Measurements from ENCODE around the gene PSRC1.

PSRC1 gene

DNA sequence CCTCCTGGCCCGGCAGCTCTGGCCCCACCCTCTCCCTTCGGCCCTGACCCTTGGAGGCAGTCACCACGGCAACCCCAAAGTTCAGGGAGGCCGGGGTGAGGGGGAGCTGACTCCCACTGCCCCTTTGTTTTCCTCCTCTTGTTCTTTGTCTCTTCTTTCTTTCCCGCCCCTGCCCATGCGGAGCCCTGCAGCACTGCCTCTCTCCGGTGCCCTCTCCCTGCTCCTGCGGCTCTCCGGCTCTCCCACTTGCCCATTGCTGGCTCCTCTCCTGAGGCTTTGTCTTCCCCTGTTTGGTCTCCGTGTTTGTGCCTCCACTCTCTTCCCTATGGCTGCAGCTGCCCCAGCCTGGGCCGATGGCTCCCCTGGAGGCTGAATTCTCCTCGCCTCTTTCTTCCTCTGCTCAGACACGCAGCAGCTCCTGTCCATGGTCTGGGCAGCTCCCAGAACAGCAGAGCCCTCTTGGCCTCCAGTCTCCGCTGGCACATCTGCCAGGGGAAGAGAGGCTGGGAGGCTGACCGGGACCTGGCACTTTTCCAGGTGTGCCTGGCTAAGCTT is 27.8 kb downstream of the PSRC1 start:
- no peak for TF ChIP-seq CTCF (IDR thresholded peaks at IDR 0.05; ENCODE audit: insufficient read depth, low read length, poor library complexity, severe bottlenecking)
- TF ChIP-seq EZH2phosphoT487 (conservative IDR thresholded peaks at IDR 0.05; ENCODE audit: low read length): no peak
- no peak overlapping the region for H3K4me2 ChIP-seq (ENCODE audit: low read depth, low read length, poor library complexity, severe bottlenecking)
- no peaks in the 10 kb centered on the region for H3K36me3 ChIP-seq (ENCODE audit: low read length)
- H4K20me1 ChIP-seq (ENCODE audit: low read depth, low read length): no peaks in the 10 kb centered on the region
- no peaks in the 10 kb centered on the region for H3K27me3 ChIP-seq (ENCODE audit: low read length)
- H3F3A ChIP-seq (ENCODE audit: insufficient read depth): no peaks in the 10 kb centered on the region
- no peak overlapping the region for H3K4me3 ChIP-seq (ENCODE audit: insufficient read depth, low read length, poor library complexity, severe bottlenecking)
- no peak overlapping the region for H3K27ac ChIP-seq (ENCODE audit: low read depth, low read length)
- no peaks in the 10 kb centered on the region for H3K79me2 ChIP-seq (ENCODE audit: insufficient read depth, low read length)
- no peak overlapping the region for H2AFZ ChIP-seq (ENCODE audit: low read depth, low read length, severe bottlenecking)
- H3K9ac ChIP-seq (ENCODE audit: low read length): no peak overlapping the region
- H3K9me3 ChIP-seq (ENCODE audit: insufficient read depth, low read length): no peaks in the 10 kb centered on the region
- no peaks in the 10 kb centered on the region for H3K9me2 ChIP-seq (replicated peaks; ENCODE audit: insufficient read depth, low read length)

- Histone ChIP-seq H3K9me3 (ENCODE audit: insufficient read depth, low read length) (no peaks in the 10 kb centered on the region), H4K20me1 (ENCODE audit: low read depth, low read length) (no peaks in the 10 kb centered on the region), H3K9me2 (replicated peaks; ENCODE audit: insufficient read depth, low read length) (no peaks in the 10 kb centered on the region), H3K27ac (ENCODE audit: low read depth, low read length) (no peak overlapping the region), H3F3A (ENCODE audit: insufficient read depth) (no peaks in the 10 kb centered on the region), H3K9ac (ENCODE audit: low read length) (no peak overlapping the region), H3K4me3 (ENCODE audit: insufficient read depth, low read length, poor library complexity, severe bottlenecking) (no peak overlapping the region), H3K79me2 (ENCODE audit: insufficient read depth, low read length) (no peaks in the 10 kb centered on the region), H3K36me3 (ENCODE audit: low read length) (no peaks in the 10 kb centered on the region), H2AFZ (ENCODE audit: low read depth, low read length, severe bottlenecking) (no peak overlapping the region), H3K27me3 (ENCODE audit: low read length) (no peaks in the 10 kb centered on the region), H3K4me2 (ENCODE audit: low read depth, low read length, poor library complexity, severe bottlenecking) (no peak overlapping the region)
- no peak for TF ChIP-seq EZH2phosphoT487 (conservative IDR thresholded peaks at IDR 0.05; ENCODE audit: low read length)
- TF ChIP-seq CTCF (IDR thresholded peaks at IDR 0.05; ENCODE audit: insufficient read depth, low read length, poor library complexity, severe bottlenecking): no peak
These were observed 28.3 kb downstream of the PSRC1 start for GRCh38 chr1:109254621-109255096.

DNA sequence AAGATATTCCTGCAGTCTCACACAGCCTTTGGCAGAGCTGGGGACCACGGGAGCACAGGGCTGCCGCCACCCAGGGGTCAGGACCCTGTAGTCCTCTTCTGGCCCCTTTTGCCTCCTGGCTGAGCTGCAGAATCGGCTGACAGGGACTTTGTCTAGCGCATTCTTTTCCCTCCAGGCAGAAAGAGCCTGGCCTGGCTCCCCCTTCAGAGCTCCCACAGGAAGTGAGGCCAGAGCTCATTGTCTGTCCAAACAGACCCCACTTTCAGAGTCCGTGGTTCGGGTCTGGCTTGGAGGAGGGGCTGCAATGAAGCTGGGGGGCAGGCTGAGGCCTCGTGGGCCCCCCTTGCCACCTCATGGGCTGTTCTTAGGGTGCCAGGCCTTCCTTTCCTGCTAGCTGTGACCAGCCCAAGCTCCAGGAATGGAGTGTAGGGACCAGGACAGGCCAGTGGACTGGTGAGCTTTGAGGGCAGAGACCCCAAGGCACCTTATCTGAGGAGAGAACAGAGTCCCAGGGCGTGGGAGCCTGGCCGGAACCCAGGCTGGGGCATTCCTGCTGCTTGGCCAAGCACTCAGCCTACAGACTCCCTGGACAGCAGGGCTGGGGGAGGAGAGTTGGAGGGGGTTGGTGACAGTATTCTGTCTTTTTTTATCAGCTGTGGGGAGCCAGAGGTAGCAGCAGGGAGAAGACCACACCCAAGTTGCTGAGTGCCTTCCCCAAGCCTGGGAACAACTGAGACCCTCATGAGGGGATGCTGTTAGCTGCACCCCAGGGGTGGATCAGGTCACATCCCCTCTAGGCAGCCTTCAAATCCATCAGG is 28.9 kb downstream of the PSRC1 start:
- Histone ChIP-seq H3K36me3 (ENCODE audit: low read length) (no peaks in the 10 kb centered on the region), H3K9me3 (ENCODE audit: insufficient read depth, low read length) (no peaks in the 10 kb centered on the region), H3K4me2 (ENCODE audit: low read depth, low read length, poor library complexity, severe bottlenecking) (peak overlapping the region; percentile 38), H4K20me1 (ENCODE audit: low read depth, low read length) (no peaks in the 10 kb centered on the region), H2AFZ (ENCODE audit: low read depth, low read length, severe bottlenecking) (peak overlapping the region; percentile 23), H3K27ac (ENCODE audit: low read depth, low read length) (no peak overlapping the region), H3K4me3 (ENCODE audit: insufficient read depth, low read length, poor library complexity, severe bottlenecking) (no peak overlapping the region), H3K27me3 (ENCODE audit: low read length) (no peaks in the 10 kb centered on the region), H3F3A (ENCODE audit: insufficient read depth) (no peaks in the 10 kb centered on the region), H3K79me2 (ENCODE audit: insufficient read depth, low read length) (no peaks in the 10 kb centered on the region), H3K9ac (ENCODE audit: low read length) (peak overlapping the region; percentile 42; the same call in 1 of the 2 replicates), H3K9me2 (replicated peaks; ENCODE audit: insufficient read depth, low read length) (no peaks in the 10 kb centered on the region)
- no peak for TF ChIP-seq CTCF (IDR thresholded peaks at IDR 0.05; ENCODE audit: insufficient read depth, low read length, poor library complexity, severe bottlenecking)
- no peak for TF ChIP-seq EZH2phosphoT487 (conservative IDR thresholded peaks at IDR 0.05; ENCODE audit: low read length)
